ENCODE data around the gene CCDC66. TPM values are rescaled to one million over a fixed set of nuclear protein-coding genes. Genes with fewer than 3 reads are reported as not detected.
A peak's percentile ranks its signal among the peaks of the same experiment; 100 is the strongest.

CCDC66 gene
- total RNA-seq, 2 donors from 2014 or later, result 26.3 to 27.0 TPM

GRCh38 chr3:56633602-56634535 lies 76.9 kb downstream of the CCDC66 start:
- Mint-ChIP-seq H3K27me3 (no peaks in the 10 kb centered on the region), H3K27ac (no peak overlapping the region), H3K4me3 (no peak overlapping the region), H3K4me1 (no peaks in the 10 kb centered on the region), H3K36me3 (ENCODE audit: low read depth) (peaks cover 87% of the 10 kb centered on the region), H3K9me3 (no peaks in the 10 kb centered on the region)
- no peak for ATAC-seq (replicated peaks)

GRCh38 chr3:56645407-56645806 lies 88.4 kb downstream of the CCDC66 start:
- ATAC-seq (replicated peaks), result no peak
- no peaks in the 10 kb centered on the region for H3K9me3 Mint-ChIP-seq
- peaks cover 17% of the 10 kb centered on the region for H3K4me1 Mint-ChIP-seq
- H3K27ac Mint-ChIP-seq, result no peak overlapping the region
- H3K4me3 Mint-ChIP-seq, result no peak overlapping the region
- peaks cover 99% of the 10 kb centered on the region for H3K36me3 Mint-ChIP-seq (ENCODE audit: low read depth)
- no peaks in the 10 kb centered on the region for H3K27me3 Mint-ChIP-seq

GRCh38 chr3:56654460-56654859 lies 97.5 kb downstream of the CCDC66 start:
- Mint-ChIP-seq H3K27me3 (no peaks in the 10 kb centered on the region), H3K27ac (peak overlapping the region; percentile 56), H3K9me3 (no peaks in the 10 kb centered on the region), H3K36me3 (ENCODE audit: low read depth) (peaks cover 99% of the 10 kb centered on the region), H3K4me3 (no peak overlapping the region), H3K4me1 (peaks cover 11% of the 10 kb centered on the region)
- ATAC-seq (replicated peaks), result no peak

- ATAC-seq (replicated peaks), result no peak
- Mint-ChIP-seq H3K4me3 (no peak overlapping the region), H3K36me3 (ENCODE audit: low read depth) (peaks cover 99% of the 10 kb centered on the region), H3K27ac (no peak overlapping the region), H3K27me3 (no peaks in the 10 kb centered on the region), H3K9me3 (no peaks in the 10 kb centered on the region), H3K4me1 (peaks cover 4% of the 10 kb centered on the region)
These were observed 98.7 kb downstream of the CCDC66 start for GRCh38 chr3:56655709-56656108.

GRCh38 chr3:56664823-56665222 lies 107.8 kb downstream of the CCDC66 start:
- Mint-ChIP-seq H3K36me3 (ENCODE audit: low read depth) (peaks cover 99% of the 10 kb centered on the region), H3K27ac (peak overlapping the region; percentile 18)

GRCh38 chr3:56667973-56668579 lies 111.1 kb downstream of the CCDC66 start:
- H3K27ac Mint-ChIP-seq, result peak overlapping the region; percentile 24
- ATAC-seq (replicated peaks), result peak; percentile 55
- H3K4me3 Mint-ChIP-seq, result no peak overlapping the region
- peaks cover 17% of the 10 kb centered on the region for H3K4me1 Mint-ChIP-seq
- H3K36me3 Mint-ChIP-seq (ENCODE audit: low read depth), result peaks cover 99% of the 10 kb centered on the region
- H3K27me3 Mint-ChIP-seq, result no peaks in the 10 kb centered on the region
- H3K9me3 Mint-ChIP-seq, result no peaks in the 10 kb centered on the region

More at GRCh38 chr3:56664823-56665222, 107.8 kb downstream of the CCDC66 start:
- no peak overlapping the region for H3K4me3 Mint-ChIP-seq
- H3K4me1 Mint-ChIP-seq, result peaks cover 17% of the 10 kb centered on the region
- no peak for ATAC-seq (replicated peaks)
- no peaks in the 10 kb centered on the region for H3K9me3 Mint-ChIP-seq
- no peaks in the 10 kb centered on the region for H3K27me3 Mint-ChIP-seq

Other genes starting within 250 kb of the CCDC66 start
- gene ERC2, start 88.7 kb upstream of the CCDC66 start, total RNA-seq, result not detected
- 10 to 100 TPM; 55.0 to 62.5 TPM for gene TASOR, start 126.1 kb downstream of the CCDC66 start, total RNA-seq
- gene ARHGEF3, start 244.8 kb downstream of the CCDC66 start, total RNA-seq, result 10 to 100 TPM; 12.3 to 17.0 TPM